Urothelium cell line (cell line): ENCODE measurements around the gene LTB.
A peak's percentile ranks its signal among the peaks of the same experiment; 100 is the strongest.
"Not testable (repeated sequence)": the region's sequence is repeated elsewhere in the genome, so short reads cannot be mapped to it uniquely, and the experiment has no call there.

Source experiments
- DNase-seq: peaks from one replicate; pipeline ENCODE4 v3.0.0; 2011; ENCODE audit warnings: low spot score, mixed read lengths
- FAIRE-seq: peaks from 2 replicates; lab custom pipeline; 2011; peaks lifted over from hg19 to GRCh38; lab: Jason Lieb, UNC

LTB gene

DNA sequence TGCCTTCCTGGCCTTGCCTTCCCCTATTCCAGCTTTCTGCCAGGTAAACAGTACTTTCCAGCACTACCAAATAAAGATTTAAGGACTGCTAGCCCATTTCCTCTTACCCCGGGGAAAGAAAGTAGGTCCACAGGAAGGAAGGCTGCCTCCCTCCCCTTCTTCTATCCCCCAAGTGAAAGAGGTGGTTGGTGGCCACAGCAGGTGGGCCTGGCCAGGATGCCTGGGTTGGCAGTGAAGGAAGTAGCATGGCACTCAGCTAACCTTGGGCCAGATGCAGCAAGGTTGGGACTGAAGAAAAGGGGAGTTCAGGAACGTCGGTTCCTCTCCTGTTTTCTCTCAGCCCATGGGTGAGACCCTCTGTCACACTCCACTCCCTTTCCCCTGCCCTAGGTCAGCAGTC is 25.9 kb downstream of the LTB start:
- no peak for DNase-seq
- no peak for FAIRE-seq

DNA sequence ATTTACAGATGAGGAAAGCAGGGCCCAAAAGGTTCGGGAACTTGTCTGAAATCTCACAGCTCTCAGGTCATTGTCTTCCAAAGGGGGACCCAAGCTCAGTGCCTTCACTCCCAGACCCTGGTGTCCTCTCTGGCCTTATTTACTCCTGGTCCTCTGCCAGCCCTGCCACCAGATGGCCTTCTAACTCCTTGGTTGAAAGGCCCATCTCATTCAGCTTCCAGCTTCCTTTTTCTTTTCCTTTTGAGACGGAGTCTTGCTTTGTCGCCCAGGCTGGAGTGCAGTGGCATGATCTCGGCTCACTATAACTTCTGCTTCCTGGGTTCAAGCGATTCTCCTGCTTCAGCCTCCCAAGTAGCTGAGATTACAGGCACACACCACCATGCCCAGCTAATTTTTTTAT is 30.9 kb downstream of the LTB start:
- not testable (repeated sequence) for DNase-seq, FAIRE-seq

DNA sequence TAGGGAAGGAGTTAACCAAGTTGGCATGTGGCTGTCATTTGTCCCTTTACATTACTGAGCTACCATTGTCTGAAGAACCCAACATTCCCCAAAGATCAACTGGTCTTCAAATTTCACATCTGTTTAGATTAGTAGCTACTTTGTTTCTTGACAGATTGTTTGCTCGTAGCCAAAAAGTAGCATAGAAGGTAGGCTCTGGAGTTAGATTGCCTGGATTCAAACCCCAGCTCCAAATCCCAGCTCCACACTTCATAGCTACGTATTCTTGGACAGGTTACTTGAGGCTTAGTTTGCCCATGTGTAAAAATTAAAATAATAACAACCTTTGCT is 33.7 kb downstream of the LTB start:
- no peak for FAIRE-seq

DNA sequence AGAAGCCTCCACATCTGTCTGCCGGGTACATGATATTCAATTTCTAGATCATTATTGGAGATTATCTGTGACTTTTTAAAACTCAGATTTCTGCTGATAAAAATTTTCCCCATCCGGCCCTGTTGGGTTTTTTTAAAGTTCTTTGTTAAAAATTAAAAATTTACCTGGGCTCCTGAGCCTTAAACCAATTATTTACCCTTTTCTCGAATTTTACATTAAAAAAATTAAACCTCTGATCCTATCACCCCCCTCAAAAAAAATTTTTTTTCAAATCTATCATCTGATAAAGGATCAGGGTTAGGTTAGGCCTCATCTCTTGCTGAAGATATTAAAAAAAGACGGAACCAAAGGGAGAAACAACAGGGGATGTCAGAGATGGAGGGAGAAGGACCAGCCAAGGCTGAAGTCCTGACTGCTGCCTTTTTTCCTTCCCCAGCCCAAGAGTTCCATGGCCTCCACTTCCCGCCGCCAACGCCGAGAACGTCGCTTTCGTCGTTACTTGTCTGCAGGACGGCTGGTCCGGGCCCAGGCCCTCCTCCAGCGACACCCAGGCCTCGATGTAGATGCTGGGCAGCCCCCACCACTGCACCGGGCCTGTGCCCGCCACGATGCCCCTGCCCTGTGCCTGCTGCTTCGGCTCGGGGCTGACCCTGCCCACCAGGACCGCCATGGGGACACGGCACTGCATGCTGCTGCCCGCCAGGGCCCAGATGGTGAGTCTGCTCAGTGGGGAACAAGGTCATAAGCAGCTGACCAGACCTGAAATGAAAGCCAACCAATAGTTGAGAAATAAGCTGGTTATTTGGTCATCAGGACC is 34.3 kb downstream of the LTB start:
- DNase-seq: no peak
- no peak for FAIRE-seq

More for the DNA sequence above, 33.7 kb downstream of the LTB start:
- no peak for DNase-seq

DNA sequence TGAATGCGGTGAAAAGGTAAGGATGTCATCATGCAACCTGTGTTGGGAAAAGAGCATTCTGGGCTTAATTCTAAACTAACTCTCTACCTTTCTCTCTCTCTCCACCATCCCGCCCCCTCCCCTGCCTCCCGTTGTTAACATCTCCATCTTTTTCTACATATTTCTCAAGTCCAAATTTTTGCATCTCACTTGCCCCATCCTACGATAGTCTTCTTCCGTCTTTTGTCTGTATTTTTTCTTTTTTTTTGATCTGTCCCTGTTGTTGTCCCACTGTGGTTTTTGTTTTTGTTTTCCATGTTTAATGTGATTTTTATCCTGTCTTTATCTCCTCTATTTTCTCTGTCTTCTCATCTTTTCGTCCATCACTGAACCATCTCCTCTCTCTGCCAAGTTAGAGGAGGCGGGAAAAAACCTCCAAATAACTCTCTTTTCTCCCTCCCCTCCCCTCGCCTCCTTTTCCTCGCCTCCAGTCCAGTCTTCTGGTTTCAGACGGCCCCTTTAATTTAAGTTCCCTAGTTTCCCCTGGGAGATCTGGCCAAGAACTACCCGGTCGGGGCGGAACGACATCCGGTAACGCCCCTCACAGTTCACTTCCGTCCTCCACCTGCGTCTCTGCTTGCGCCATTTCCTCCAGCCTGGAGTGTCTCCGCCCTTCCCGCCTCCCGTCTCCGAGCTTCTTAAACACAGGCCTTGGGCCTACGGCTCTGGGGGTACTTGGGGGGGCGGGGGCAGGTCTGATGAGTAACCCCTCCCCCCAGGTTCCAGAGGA is 35.1 kb downstream of the LTB start, which contains the start of gene NFKBIL1:
Gene NFKBIL1, plus strand, starts transcription at position 651 of the 769 bp plus-strand sequence. Its CDS starts 87 bp downstream, at position 738.
- FAIRE-seq (no peak), DNase-seq (peak; percentile 93)

DNA sequence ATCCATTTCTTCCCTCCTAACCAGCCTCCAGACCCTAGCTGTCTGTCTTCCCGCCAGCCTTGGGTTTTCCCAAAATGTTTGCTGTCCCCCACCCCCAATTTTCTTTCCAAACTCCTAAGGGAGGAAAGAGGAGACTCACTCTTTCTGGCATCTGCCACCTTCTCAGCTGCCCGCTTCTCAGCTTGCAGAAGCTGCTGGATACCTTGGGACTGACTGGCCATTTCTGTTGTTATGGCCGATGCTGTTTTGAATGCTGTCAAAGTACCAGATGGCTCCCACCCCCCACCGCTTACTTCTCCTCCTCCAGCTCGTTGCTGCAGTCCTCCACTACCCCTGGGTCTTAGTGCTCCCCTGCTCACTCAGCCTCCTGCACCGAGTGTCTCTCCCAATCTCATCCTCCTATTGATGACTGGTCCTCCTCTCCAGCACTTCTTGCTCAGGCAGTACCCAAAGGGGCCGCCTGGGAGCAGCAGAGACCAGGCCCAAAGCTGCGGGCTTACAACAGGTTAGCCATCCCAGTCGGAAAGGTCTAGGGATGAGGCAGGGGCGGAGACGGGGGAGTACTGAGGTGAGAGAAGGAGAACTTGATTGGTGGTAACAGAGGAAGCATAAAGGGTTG is 35.8 kb downstream of the LTB start, which contains the start of gene ATP6V1G2:
Gene ATP6V1G2, minus strand, starts transcription at position 270 of the 619 bp plus-strand sequence. Its CDS starts 49 bp downstream, at position 221.
- FAIRE-seq (no peak), DNase-seq (peak; percentile 84)

DNA sequence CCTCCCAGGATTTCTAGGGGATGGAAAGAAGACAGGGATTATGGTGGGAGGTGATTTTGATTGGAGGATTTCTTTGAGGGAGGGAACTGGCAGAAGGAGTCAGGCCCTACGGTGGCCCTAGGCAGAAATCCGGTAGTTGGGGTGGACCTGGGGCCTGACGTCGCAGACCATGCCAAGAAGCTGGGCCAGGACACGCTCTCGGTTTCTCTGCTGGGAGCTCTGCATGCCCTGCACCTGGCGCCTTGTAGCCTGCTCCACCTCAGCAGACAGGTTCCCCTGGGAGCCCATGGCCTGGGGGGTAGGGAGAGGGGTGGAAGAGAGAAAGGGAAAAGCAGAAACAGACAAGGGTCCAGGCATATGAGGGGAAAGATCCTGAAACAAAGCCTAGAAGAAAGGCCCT is 36.9 kb downstream of the LTB start:
- DNase-seq (no peak), FAIRE-seq (no peak)

DNA sequence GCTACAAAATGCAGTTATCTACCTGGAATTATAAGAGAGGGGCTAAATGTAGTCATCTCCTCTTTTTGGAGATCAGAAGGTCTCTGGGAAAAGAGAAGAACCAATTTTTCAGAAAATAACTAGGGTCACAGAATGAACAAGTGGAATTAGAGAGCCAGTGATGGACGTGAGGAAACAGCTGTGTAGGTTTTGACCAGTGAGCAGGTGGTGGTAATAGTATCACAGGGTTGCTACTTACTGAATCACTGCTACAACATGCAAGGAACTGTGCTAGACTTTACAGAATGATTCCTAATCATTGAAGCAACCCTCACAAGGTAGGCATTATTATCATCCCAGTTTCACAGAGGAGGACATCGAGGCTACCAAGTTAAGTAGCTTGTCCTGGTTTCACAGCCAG is 37.5 kb downstream of the LTB start:
- no peak for DNase-seq
- FAIRE-seq: no peak

DNA sequence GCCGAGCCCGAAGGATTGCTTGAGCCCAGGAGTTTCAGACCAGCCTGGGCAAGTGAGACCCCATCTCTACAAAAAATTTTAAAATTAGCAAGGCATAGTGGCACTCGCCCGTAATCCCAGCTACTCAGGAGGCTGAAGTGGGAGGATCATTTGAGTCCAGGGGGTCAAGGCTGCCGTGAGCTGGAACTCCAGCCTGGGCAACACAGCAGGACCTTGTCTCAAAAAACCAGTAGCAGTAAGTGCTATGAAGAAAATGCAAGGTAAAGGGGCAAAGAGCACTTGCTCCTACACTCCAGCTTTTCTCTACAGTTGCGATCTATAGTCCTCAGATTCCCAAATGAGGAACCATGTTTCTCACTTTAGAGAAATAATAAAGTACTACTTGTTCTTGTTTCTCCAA is 38.6 kb downstream of the LTB start:
- no peak for FAIRE-seq
- no peak for DNase-seq

DNA sequence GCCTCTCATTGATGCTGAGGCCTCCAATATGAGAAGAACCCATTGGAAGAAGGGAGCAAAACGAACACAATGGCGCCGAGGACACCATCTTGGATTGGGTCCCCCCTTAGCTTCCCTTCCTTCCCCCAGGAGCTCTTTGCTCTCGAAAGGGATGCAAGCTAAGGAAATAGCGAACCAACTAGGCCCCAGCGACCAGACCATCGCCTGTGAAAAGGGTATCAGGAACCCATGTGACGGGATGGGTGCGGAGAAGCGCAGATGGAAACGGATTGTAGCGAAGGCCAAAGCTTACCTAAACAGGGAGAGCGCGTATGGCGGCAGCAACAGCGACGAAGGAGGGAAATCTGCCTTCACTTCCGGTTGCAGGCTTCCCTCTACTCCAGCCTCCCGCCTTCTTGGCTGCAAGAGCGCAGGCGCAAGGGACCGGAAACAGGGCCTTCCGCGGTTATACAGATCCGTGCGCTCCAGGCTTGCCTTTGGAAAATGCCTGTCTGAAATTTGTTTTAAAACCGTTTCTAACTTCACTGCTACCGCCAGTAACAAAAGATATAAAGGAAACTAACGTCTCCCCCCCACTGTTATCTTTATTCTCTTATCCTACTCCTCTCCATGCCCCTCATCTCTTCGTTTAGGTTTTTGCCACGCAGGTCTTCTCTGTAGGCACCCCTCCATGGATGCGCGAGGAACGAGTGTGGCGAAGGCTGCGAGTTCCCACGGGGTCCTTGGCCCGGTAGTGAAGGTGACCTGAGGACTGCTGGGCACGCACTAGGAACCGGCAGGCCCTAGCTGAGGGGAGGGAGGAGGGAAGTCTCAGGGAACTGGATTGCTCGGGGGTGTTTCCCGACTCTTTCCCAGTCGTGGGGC is 40.3 kb downstream of the LTB start, which contains the start of gene DDX39B:
Gene DDX39B, minus strand, starts transcription at position 346 of the 864 bp plus-strand sequence. CDS start 1,471 bp downstream, outside the sequence.
- FAIRE-seq: no peak
- DNase-seq: peak; percentile 97

DNA sequence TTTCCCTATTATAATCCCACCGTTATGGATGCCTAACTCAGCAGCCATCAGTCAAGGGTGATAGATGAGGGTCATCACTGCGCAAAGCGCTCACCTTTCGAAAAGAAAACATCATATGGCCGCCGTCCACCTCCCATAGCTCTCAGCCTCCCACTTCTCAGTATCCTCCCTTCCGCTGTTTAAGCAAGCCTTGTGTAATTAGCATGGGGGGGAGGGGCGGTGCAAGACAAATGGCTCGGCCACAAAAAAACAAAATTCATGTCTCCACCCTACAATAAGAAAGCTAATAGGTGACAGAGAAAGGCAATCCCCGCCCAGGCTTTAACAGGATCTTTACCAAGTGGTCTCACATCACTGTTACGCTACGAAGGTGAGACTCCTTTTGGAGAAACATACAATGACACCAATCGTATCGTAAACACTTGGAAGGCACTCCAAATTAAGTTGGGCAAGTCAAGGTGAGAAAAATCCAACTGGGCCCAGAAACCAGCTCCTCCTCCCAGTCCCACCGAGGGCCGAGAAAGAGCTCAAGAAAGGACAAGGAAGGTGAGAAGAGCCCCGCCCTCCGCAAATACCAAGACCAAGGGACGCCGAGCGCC is 41.1 kb downstream of the LTB start:
- FAIRE-seq (no peak), DNase-seq (no peak)

DNA sequence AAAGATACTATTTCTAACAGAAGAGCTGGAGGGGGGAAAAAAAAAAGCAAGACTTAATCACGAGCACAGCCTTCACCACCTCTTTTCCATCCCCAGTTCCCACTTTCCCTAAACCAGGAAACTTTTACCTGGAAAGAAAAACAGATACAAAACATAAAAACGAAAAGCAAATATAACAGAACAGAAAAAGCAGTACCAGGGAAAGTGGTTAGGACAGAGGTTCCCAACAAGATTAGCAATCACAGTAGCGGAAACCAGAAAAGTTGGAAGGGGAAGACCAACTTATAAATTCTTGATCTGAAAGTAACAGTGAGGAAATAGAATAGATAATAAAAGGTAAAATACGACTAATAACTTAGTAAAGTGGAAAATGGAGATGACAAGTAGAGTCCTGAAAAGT is 41.6 kb downstream of the LTB start:
- DNase-seq: no peak
- no peak for FAIRE-seq

DNA sequence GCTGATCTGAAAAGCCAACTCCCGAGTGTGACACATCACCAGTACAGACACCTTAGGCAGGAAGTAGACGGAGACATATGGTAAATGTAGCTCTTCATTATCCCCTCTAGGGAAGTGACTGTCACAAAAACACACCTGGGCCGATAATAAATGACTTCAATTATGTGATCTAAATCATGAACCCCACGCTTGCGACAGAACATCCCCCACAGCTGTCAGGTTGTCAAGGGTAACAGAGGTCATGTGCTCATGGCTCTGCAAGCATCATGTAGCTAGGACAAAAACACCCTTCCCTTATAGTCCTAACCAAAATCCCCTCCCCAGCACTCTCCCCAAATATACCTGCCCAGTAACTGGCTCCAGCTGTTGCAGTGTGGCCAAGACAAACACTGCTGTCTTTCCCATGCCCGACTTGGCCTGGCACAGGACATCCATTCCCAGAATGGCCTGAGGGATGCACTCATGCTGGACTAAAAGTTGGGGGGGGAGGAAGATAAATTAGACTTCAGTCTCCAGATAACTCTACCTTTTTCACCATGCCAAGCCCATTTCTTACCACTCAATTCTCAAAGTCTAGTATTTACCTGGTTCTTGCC is 43.3 kb downstream of the LTB start:
- FAIRE-seq (no peak), DNase-seq (no peak)

DNA sequence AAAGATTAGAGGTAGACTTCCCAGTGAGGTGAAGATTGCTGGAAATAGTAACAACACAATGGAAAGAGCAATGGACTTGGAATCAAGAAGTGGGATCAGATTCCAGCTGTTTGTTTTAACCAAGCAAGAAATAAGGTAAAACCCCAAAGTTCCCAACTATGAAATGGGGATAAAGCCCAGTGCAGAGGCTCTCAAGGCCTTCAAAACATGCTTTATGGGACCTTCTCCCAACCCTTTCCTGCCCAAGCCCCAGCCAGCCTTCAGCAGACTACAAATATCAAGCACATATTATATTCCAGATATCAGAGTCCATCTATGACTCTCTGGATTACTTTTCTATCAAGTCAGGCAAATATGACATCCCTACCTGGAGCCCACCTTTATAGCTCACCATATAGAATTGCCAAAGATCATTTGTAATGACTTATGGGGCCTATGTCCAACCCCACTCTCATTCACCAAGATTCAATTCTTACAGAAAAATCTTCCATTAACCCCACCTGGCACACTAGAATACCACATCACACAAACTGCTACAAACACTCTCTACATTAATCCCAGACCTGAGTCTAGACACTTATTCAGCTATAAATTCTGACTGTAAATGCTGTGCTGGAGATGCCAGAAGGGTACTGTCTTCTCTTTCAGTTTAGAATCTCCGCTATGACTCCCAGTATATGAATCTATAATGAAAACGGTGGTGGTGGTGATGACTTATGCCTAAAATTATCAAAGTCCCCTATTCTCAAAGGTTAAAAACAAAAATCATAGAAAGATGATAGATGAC is 46.5 kb downstream of the LTB start:
- no peak for FAIRE-seq

DNA sequence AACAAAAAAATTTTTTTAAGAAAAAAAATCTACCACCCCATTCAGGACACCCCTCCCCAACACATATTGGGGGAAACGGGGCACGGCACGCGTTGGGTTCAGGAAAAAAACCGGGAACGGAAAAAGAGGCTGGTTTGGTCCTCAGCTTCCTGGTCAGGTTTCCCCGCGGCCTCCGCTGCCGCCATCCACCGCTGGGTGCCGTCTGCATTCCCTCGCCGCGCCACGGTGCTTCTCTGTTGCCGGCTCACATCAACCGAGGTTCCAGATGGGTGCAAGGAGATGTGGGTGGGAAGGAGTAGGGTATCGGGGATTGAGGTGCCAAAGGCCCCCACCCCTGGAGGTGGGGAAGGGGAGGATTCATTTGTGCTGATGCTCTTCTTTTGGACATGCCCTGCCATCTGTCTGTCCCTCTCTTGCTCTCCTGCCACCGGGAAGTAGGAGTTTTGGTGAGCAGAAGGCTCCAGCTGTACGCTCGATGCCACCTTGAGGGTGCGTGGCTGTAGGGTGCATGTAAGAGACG is 47.6 kb downstream of the LTB start:
- FAIRE-seq (no peak), DNase-seq (no peak)

More for the DNA sequence above, 46.5 kb downstream of the LTB start:
- no peak for DNase-seq

DNA sequence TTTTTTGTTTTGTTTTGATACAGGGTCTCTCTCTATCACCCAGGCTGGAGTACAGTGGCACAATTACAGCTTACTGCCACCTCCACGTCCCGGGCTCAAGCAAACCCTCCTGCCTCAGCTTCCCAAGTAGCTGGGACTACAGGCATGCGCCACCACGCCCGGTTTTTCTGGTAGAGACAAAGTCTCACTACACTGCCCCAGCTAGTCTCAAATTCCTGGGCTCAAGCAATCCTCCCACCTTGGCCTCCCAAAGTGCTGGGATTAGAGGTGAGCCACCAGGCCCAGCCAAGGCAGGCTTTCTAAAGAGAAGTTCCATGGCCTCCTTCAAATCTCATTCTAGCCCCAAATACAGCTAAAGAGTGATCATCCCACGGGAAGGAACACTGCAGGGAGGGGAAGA is 48.2 kb downstream of the LTB start:
- DNase-seq (no peak), FAIRE-seq (no peak)

DNA sequence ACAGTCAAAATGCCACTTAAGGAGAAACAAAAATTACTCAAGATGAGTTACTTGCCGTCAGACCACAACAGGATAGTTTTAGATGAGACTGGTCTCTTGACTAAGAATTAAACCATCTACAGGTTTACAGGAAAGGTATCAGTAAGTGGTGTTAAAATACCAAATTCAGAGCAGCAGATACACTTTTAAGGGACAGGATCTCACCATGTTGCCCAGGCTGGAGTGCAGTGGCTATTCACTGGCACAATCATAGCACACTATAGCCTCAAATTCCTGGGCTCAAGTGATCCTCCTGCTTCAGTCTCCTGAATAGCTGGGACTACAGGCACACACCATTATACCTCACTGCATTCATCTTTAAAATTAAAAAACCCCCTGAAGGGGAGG is 48.8 kb downstream of the LTB start:
- no peak for DNase-seq
- FAIRE-seq: no peak

DNA sequence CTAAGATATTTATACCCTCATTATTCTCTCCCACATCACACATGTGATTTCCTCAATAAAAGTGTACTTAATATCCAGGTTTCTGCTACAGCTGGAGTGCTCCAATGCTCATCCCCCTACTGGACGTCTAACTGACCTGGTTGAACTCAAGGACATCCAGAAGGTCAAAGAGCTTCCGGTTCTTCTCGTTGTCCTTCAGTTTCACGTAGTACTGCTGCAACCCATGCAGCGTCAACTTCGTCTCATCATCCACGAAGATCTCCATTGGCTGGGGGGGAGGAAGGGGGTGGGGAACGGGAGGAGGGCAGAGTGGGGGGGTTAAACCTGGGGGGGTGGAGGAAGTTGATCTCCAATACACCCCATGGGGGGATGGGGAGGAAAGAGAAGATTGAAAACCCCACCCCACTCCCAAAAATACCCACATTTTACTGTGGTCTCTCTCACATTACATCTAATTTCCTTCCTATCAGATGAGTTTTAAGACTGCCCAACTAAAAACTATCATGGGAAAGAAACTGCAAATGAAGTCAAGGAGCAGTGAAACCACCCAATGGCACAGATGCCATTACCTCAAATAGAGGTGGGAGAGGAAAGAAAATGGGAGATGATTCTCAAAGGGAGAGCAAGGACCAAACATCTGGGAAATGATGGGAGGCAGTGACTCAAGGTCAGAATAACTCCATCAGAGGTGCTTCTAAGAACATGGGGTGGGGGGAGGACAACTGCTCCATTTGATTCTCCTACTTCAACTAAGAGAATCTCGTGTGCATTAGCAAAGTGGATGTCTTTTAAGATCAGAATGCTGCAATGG is 49.4 kb downstream of the LTB start:
- no peak for FAIRE-seq
- DNase-seq: no peak
